Measurements from ENCODE around the gene ACER2.
"Not testable (repeated sequence)": the region's sequence is repeated elsewhere in the genome, so short reads cannot be mapped to it uniquely, and the experiment has no call there.

The ACER2 gene

GRCh38 chr9:19409401-19410194, 789 bp downstream of the ACER2 start:
- DNase-seq = peak; percentile 7

GRCh38 chr9:19410195-19410503, 1.3 kb downstream of the ACER2 start:
- no peak for DNase-seq

DNA sequence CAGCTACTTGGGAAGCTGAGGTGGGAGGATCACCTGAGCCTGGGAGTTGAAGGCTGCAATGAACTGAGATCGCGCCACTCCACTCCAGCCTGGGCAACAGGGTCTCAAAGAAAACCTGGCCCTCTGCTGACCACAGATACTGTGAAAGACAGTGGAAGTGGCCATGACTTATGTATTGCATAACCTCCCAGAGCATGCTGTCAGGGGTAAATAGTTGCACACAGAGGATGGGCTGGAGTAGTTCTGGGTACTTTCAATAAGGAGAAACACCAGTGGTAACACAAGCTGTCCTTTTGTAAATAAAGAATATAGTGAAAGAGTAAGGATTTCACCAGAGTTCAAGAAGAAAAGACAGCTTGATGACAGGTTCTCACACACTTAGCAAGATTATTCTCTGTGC, 1.8 kb downstream of the ACER2 start:
- no peak for DNase-seq

DNA sequence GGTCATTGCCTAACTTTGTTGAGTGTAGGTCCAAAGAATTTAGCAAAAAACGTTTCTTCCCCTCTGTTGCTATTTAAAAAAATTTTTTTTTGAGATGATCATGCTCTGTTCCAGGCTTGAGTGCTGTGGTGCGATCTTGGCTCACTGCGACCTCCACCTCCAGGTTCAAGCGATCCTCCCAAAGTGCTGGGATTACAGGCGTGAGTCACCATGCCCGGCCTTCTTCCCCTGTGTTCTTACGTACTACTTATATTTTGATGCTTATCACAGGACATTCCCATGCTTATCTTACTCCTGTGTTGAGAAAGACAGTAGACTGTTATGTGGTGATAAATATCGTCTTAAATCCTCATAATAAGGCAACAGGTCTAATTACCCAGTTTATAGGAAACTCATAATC, 2.5 kb downstream of the ACER2 start:
- DNase-seq = no peak

- DNase-seq = not testable (repeated sequence)
These were observed 4.6 kb downstream of the ACER2 start for GRCh38 chr9:19413456-19413855.

DNA sequence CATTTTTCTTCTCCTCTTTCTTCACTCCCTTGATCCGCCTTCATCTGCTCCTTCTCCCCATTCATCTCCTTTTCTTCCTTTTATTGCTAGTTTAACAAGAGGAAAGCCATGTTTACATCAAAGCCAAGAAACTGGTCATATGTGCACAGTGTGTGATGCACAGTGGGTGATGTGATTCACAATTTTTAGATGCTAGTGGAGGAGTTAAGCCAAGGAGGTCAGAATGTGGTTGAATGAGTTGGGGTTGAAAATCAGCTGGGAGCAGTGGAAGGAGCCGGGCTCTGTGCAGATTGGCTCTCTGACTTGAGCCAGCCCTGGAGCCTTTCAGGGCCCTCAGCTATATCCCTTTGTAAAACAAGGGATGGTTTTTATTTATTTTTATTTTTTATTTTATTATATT, 7.3 kb downstream of the ACER2 start:
- DNase-seq = no peak

DNA sequence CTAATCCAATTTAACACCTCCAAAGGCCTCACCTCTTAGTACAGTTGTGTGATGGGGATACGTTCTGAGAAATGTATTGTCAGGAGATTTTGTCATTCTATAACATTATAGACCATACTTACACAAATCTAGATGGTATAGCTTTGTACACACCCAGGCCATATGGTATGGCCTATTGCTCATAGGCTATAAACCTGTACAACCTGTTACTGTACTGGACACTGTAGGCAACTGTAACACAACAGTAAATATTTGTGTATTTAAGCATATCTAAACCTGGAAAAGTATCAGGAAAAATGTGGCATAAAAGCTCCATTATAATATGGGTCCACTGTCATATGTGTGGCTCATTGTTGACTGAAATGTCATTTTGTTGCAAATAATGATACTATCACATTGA, 12.1 kb downstream of the ACER2 start:
- no peak for DNase-seq

GRCh38 chr9:19423163-19423562, 14.4 kb downstream of the ACER2 start:
- DNase-seq = no peak

- DNase-seq = no peak
These were observed 15.5 kb downstream of the ACER2 start for GRCh38 chr9:19424176-19424779.

DNA sequence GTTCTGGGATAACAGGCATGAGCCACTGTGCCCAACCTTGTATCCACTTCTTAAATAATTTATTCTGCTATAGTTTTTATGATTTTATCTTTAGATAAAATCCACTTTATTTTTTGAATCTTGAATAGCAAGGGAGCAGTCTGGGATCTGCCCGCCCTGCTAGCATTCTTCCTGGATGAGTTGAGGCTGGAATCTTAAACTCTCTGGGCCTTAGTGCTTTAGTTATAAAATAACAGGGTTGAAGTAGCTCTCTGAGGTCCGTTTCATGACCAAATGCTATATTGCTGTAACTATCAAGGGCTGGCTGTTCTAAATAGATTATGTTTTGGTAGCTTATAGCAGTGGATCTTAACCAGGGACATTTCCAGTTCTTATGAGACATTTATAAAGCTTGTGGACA, 20.8 kb downstream of the ACER2 start:
- no peak for DNase-seq

- DNase-seq = no peak
These were observed 21.5 kb downstream of the ACER2 start for GRCh38 chr9:19430201-19430760.

- DNase-seq = no peak
These were observed 22.8 kb downstream of the ACER2 start for GRCh38 chr9:19431361-19432171.

GRCh38 chr9:19432473-19432872, 23.7 kb downstream of the ACER2 start:
- DNase-seq = no peak

- DNase-seq = not testable (repeated sequence)
These were observed 24.9 kb downstream of the ACER2 start for GRCh38 chr9:19433729-19434128.

DNA sequence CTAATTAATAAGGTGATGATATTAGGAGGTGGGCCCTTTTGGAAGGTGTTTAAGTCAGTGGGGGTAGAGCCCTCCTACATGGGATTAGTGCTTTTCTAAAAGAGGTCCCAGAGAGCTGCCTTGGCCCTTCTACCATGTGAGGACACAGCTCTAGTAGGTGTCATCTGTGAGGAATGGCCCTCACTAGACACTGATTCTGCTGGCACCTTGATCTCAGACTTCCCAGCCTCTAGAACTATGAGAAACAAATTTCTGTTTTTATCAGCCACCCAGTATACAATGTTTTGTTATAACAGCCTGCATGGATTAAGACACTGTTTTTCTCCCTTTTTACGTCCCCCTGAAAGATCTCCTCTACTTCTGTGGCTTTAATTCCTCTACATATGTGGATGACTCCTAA, 31.6 kb downstream of the ACER2 start:
- DNase-seq = no peak

- no peak for DNase-seq
These were observed 32.2 kb downstream of the ACER2 start for GRCh38 chr9:19440823-19441580.

DNA sequence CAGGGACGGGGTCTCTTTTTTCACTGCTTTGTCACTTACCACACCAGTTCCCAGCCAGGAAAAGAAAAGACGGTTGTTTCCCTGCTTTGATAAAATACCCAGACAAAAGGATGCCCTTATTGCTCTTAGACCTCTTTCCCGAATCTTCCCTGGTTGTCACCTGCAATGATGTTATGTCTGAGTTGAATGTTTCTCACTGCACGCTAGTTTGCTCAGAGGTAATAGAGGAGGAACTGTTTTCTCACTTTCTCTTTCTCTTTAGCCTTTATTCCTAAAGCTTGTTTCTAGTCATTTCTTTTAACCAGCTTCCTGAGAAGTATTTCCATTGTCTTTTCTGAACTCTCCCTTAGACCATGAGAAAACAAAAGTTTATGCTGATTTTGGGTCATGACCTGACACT, 32.9 kb downstream of the ACER2 start:
- DNase-seq = no peak

GRCh38 chr9:19442240-19442639, 33.4 kb downstream of the ACER2 start:
- no peak for DNase-seq

GRCh38 chr9:19445452-19445851, 36.6 kb downstream of the ACER2 start:
- no peak for DNase-seq

DNA sequence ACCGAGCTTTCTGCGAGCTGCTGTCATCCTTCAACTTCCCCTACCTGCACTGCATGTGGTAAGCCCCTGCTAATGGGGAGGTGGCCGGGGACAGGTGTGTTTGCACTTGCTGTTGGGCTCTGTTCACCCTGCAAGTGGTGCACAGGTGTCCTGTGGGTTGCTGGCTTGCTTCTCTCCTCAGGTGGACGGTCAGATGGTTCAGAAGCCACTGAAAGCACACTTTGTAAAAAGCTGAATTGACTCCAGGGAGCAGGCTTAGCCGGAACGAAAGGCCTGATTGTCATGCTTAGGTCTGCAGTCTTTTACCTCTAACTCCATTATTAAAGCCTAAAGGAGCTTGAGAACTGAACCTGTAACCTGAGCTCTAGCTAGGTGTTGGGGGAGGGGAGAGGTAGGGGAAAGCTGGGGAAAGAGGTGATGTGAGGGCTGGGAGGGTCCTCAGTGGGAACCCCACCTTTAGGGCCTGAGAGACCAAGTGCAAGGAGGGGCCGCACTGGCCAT, 37.6 kb downstream of the ACER2 start:
- no peak for DNase-seq

GRCh38 chr9:19451240-19452087, 42.7 kb downstream of the ACER2 start:
- DNase-seq = no peak

- DNase-seq = no peak
These were observed 47.6 kb downstream of the ACER2 start for GRCh38 chr9:19456426-19456825.
